HT-29 (cell line): ENCODE data around the gene RASL10A. TPM values are rescaled to one million over a fixed set of nuclear protein-coding genes. Genes with fewer than 3 reads are reported as not detected.
A peak's percentile ranks its signal among the peaks of the same experiment; 100 is the strongest.
"Not testable (repeated sequence)": the region's sequence is repeated elsewhere in the genome, so short reads cannot be mapped to it uniquely, and the experiment has no call there.

ENCODE experiments used
- DNase-seq: peaks from one replicate; pipeline ENCODE4 v3.0.0-alpha.2; 2015; ENCODE audit warnings: low spot score
- total RNA-seq: library from RNA; depleted of rRNA; stranded (reverse); fragments of >200 nt; shearing (Covaris generic); gene quantifications from 2 replicates; pipeline ENCODE4 v1.2.3, GENCODE V29; 2014; rRNA removed

The RASL10A gene
- 0.99 and 2.1 TPM in 2 replicates for total RNA-seq

DNA sequence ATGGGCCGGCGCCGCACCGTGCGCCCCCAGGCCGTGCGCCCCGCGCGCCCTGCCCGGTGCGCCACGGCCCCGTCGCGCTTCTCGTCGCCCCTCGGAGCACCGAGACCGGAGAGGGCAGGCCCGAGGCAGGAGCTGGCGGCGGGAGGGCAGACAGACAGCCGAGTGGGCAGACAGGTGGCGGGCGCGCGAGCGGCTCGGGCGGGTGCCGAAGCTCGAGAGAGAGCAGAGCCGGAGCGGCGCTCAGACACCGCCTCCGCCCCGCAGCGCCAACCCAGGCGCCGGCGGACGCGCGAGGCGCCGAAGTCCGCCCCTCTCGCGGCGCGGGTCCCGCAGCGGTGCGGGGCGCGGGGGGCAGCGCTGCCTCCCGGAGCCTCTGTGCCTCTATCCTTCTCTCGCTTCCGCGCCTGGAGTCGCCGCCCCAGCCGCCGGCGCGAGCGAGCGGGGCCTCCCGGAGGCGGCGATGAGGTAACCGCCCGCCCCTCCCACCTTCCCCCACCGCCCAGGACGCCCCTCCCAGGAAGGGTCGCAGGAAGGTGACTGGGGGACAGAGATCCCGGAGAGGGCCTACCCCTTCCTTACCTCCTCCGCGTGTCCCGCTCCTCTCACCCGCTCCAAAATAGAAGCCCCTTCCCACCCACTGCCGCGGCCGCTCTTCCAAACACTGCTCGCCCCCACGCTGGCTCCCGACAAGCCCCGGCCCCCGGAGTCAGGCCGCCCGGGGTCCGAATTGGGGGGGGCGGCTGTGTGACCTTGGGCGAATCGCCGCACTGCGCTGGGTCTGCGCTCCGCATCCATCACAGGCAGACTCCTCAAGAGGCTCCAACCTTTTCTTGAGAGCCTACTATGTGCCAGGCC, at the start of gene RASL10A:
Gene RASL10A, minus strand, starts transcription at position 412 of the 855 bp plus-strand sequence. CDS start 451 bp downstream, outside the sequence.
- no peak for DNase-seq

DNA sequence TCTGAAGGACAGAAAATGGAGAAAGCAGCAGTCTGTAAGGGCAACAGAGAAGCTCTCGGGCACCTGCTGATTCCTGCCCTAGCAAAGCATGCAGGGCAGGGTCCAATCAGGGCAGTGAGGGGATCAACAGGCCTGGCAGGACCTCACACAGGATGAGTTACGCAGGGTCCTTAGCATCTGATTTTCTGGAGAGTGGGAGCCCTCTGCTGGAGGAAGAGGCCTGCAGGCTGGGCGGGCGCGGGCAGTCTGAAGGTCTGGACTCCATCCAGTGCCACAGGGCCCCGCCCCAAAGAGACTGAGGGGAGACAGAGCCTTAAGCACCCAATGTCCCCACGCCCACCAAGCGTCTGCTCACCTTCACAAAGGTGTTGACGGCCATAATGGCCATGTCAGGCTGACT, 44.0 kb upstream of the RASL10A start:
- DNase-seq: peak; percentile 72

GRCh38 chr22:29357193-29357890, 41.8 kb upstream of the RASL10A start:
- not testable (repeated sequence) for DNase-seq

- no peak for DNase-seq
Observed at GRCh38 chr22:29353860-29354259, 38.4 kb upstream of the RASL10A start.

DNA sequence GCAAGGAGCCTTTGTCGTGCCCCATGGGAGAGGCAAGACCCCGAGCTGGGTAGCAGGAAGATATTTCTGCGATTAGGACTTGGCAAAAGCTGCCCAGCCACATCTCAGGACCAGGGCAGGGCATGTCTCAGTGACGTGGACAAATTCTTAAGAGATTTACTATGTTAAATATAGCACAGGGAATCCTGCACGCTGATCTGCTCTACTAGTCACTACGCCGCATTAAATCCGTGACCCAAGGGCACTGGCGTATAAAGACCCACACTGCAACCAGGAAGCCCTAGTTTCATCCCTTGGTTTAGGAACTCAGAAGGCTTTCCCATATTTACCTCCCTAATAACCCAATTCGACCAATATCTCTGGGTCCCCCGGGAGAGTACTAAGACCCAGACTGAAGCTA, 37.8 kb upstream of the RASL10A start:
- DNase-seq: no peak

DNA sequence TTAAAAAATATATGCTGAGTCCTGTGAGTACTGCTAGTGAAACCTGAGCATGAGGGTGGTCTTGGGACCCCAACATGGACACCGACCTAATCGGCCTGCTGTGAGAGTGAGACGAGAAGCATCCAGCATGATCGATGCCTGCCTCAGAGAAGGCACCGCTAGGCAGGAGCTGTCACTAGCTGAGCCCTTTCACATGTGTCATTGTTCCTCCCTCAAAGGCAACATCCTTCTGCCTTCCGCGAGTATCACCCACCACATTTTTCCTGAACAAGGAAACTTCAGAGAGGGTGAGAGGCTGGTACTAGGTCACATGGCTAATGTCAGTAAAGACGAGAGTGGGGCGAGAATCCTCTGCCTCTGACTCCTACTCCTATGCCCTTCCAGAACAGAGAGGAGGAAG, 37.3 kb upstream of the RASL10A start:
- DNase-seq: no peak

DNA sequence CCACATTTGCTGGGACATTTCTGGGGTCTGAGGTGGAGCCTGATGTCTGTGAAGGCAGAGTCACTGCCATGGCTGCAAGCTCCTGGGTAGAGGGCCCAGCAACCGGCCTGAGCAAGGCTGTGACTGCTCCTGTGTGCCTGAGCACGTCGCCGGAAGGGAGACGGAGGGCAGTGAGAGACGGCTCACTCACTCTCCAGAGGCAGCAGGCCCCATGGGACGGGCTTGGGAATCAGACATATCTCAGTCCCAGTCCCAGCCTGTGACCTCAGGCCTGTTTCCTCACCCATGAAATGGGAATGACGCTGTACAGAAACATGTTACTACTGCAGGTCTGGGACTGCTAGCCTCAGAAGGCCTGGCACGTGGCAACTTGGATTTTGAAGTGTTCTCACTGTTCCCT, 36.4 kb upstream of the RASL10A start:
- DNase-seq: no peak

DNA sequence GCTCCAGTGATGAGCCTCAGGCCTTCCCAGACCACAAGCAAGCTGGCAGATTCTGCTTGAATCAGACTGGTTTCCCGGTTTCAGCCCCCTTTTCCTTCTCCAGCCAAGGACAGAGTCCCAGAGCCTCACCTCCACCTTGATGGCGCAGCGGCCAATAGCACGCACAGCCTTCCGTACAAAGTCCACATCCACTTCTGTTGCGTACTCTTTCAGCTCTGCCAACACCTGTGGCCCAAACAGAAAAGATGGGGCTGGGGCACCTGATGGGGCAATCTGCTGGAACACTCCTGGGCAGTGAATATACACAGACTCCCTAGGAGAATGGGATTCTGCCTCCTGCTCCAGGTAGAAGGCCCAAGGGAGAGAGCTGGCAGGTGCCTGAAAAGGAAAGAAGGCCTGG, 35.5 kb upstream of the RASL10A start:
- no peak for DNase-seq

GRCh38 chr22:29348956-29349355, 33.5 kb upstream of the RASL10A start:
- DNase-seq: peak; percentile 88

DNA sequence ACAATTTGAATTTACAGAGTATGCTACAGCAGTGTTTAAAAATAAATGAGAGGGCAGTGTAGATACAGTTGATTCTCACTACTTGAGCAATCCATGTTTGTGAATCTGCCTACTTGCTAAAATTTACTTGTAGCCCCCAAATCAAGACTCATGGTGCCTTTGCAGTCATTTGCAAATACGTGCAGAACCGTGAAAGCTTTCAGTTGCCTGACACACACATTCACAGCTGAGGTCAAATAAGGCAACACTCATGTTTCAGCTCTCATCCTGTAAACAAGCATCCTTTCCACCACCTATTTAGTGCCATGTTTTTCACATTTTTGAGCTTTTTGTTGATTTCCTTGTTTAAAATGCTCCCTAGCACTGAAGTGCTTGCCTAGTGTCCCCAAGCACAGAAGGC, 32.5 kb upstream of the RASL10A start:
- DNase-seq: no peak

DNA sequence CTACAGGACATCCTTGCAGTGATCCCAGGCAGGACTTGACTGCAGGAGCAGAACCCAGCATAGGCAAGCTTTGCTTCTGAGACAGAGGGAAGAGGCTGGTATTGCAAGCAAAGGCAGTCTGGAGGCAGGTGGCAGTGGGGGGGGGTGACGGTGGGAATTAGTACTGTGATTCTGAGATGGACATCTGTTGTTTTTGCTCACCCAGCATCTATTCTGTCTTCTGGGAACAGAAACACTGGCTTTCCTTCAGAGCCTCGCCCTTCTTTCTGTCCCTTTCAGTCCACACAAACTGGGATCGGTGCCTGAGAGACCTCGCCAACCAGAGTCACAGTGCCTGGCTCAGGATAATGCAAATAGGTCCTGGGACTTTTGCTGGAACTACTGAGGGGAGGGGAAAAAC, 31.2 kb upstream of the RASL10A start:
- DNase-seq: no peak

DNA sequence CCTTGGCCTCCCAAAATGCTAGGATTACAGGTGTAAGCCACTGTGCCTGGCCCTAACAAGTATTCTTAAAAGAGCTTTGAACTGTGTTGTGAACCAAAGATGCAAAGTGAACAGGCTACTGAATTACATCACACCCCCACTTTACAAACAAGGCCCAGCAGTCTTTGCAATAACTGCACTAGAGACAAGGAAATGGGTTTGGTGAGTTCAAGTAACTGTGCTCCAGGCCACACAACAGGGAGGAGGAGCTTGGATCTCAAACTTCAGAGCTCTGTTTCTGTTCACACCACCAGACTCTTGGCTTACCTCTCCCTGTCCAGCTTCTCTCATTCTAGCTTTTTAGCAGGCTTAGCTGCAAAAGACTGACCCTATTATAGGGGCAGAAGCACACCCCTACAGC, 30.4 kb upstream of the RASL10A start:
- DNase-seq: no peak

GRCh38 chr22:29344889-29345288, 29.4 kb upstream of the RASL10A start:
- not testable (repeated sequence) for DNase-seq

GRCh38 chr22:29344137-29344536, 28.6 kb upstream of the RASL10A start:
- peak; percentile 62 for DNase-seq

DNA sequence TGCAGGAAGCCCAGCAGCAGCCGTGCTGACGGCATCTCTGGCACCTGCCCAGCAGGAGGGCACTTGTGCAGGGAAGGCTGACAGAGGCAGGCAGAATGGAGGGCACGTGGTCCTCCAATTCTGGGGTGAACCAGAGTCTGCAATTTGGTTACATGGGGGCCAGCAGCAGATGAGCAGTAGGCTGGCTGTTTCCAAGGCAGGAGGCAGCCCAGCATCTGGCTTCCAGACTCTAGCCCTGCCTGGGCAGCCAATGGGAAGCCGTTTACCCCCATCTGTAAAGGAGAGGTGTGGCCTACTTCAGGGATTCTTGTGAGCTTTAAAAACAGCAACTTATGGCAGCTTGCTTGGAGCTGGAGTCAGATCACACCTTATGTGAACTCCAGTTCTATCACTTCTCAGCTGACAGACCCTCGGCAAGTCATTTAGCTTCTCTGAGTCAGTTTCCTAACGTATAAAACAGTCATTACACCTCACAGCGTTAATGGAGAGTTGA, 27.9 kb upstream of the RASL10A start:
- DNase-seq: no peak

GRCh38 chr22:29342577-29343312, 27.2 kb upstream of the RASL10A start:
- DNase-seq: no peak

DNA sequence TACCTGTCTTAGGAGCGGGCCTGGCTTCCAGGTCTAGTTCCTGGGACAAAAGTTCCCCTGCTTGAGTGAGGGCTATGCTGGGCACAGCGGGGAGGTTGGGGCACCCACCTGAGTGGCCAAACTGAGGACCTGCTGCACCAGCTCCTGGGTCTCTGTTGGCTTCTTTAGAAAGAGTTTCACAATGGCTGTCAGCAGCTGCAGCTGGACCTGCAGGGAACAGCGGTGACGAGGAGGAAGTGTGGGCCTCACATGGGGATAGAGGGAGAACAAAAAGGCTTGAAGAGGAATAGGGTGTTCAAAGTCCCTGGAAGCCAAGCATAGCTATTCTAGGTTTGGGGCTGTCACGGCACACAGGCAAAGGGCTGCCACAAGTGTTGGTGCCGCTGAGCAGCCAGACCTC, 26.7 kb upstream of the RASL10A start:
- DNase-seq: no peak

- DNase-seq: no peak
Observed at GRCh38 chr22:29341849-29342127, 26.3 kb upstream of the RASL10A start.

DNA sequence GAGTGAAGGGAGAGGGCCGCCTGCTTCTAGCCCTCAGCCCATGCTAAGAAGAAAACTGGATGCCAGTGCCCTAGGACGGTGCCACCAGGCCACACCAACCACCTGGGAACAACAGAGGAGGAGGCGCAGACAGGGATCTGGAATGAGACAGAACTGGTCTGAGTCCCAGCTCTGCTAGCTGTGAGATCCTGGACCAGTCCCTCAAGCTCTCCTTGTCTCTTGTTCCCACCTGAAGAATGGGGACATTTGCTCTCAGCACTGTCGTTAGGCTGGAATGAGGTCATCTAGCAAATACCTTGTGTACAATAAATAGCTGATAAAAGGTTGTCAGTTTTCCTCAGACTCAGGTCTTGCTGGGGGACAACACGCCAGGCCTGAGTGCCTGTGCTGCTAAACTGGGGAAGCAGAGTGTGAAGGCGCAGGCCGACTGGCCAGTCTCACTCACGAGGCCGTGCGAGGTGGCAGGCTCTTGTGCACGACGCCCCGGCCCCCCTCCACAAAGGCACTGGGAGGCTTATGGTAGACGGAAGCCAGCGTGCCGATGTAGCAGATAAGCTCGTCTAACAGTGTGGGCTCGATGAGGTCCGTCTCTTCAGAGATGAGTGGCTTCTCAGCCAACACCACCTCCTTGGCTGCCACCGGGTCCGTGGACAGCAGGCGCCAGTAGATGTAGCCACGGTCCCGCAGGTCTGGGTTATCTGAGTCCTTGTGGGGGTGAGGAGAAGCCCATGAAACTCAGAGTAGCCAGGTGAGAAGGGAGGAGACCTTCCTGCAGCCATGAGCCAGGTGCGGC, 25.8 kb upstream of the RASL10A start:
- no peak for DNase-seq

- no peak for DNase-seq
Observed at GRCh38 chr22:29340566-29340965, 25.1 kb upstream of the RASL10A start.
